Measurements from ENCODE around the gene PROSER2.
A peak's percentile ranks its signal among the peaks of the same experiment; 100 is the strongest.

Gene PROSER2

GRCh38 chr10:11823122-11823988 is at the start of gene PROSER2:
PROSER2 (plus strand) TSS chr10:11823356; CDS start chr10:11852078, 28,722 bp downstream.
- TF ChIP-seq EZH2phosphoT487 (IDR thresholded peaks at IDR 0.05; ENCODE audit: borderline replicate concordance, low read length), result peak; percentile 82; the same call in 1 of the 2 replicates
- TF ChIP-seq CTCF (IDR thresholded peaks at IDR 0.05; ENCODE audit: low read depth, low read length, poor library complexity, severe bottlenecking), result no peak
- H3K9me2 ChIP-seq (replicated peaks; ENCODE audit: control insufficient read depth, low read length), result no peaks in the 10 kb centered on the region
- 0 out of 2 replicates have a peak, but pooled peaks cover 5% of the 10 kb centered on the region for H3F3A ChIP-seq (ENCODE audit: control insufficient read depth, insufficient read depth)
- no peaks in the 10 kb centered on the region for H3K9me3 ChIP-seq (ENCODE audit: control insufficient read depth, insufficient read depth, low read length)
- 0 out of 2 replicates have a peak, but pooled peaks cover 3% of the 10 kb centered on the region for H3K4me1 ChIP-seq (ENCODE audit: control insufficient read depth, low read length)
- peak within 1 kb of the TSS; percentile 37 for H3K4me2 ChIP-seq (ENCODE audit: low read length)
- H3K36me3 ChIP-seq (ENCODE audit: control insufficient read depth, low read length), result no peaks in the 10 kb centered on the region
- peaks cover 33% of the 10 kb centered on the region for H3K27me3 ChIP-seq (ENCODE audit: control insufficient read depth, low read length)
- H3K79me2 ChIP-seq (ENCODE audit: control insufficient read depth, low read length), result no peaks in the 10 kb centered on the region
- H4K20me1 ChIP-seq (ENCODE audit: control insufficient read depth, insufficient read depth, low read depth, low read length), result no peaks in the 10 kb centered on the region
- H3K27ac ChIP-seq (ENCODE audit: low read depth, low read length), result no peak within 1 kb of the TSS
- H3K4me3 ChIP-seq (ENCODE audit: low read length), result peak within 1 kb of the TSS; percentile 39; the same call in 1 of the 2 replicates

- H3K4me1 ChIP-seq (ENCODE audit: control insufficient read depth, low read length), result no peaks in the 10 kb centered on the region
- no peaks in the 10 kb centered on the region for H3F3A ChIP-seq (ENCODE audit: control insufficient read depth, insufficient read depth)
- no peak overlapping the region for H3K4me2 ChIP-seq (ENCODE audit: low read length)
- no peaks in the 10 kb centered on the region for H3K79me2 ChIP-seq (ENCODE audit: control insufficient read depth, low read length)
- H3K9me3 ChIP-seq (ENCODE audit: control insufficient read depth, insufficient read depth, low read length), result no peaks in the 10 kb centered on the region
- no peak overlapping the region for H3K4me3 ChIP-seq (ENCODE audit: low read length)
- no peak for TF ChIP-seq CTCF (IDR thresholded peaks at IDR 0.05; ENCODE audit: low read depth, low read length, poor library complexity, severe bottlenecking)
- no peak for TF ChIP-seq EZH2phosphoT487 (IDR thresholded peaks at IDR 0.05; ENCODE audit: borderline replicate concordance, low read length)
- H3K27me3 ChIP-seq (ENCODE audit: control insufficient read depth, low read length), result peaks cover 10% of the 10 kb centered on the region
- H4K20me1 ChIP-seq (ENCODE audit: control insufficient read depth, insufficient read depth, low read depth, low read length), result no peaks in the 10 kb centered on the region
- no peaks in the 10 kb centered on the region for H3K36me3 ChIP-seq (ENCODE audit: control insufficient read depth, low read length)
- H3K9me2 ChIP-seq (replicated peaks; ENCODE audit: control insufficient read depth, low read length), result no peaks in the 10 kb centered on the region
- no peak overlapping the region for H3K27ac ChIP-seq (ENCODE audit: low read depth, low read length)
Observed at GRCh38 chr10:11773761-11774441, 49.3 kb upstream of the PROSER2 start.

GRCh38 chr10:11775412-11775811 is 47.7 kb upstream of the PROSER2 start:
- H3K79me2 ChIP-seq (ENCODE audit: control insufficient read depth, low read length), result no peaks in the 10 kb centered on the region
- H3K9me2 ChIP-seq (replicated peaks; ENCODE audit: control insufficient read depth, low read length), result no peaks in the 10 kb centered on the region
- TF ChIP-seq CTCF (IDR thresholded peaks at IDR 0.05; ENCODE audit: low read depth, low read length, poor library complexity, severe bottlenecking) (no peak), EZH2phosphoT487 (IDR thresholded peaks at IDR 0.05; ENCODE audit: borderline replicate concordance, low read length) (no peak)
- no peaks in the 10 kb centered on the region for H3K9me3 ChIP-seq (ENCODE audit: control insufficient read depth, insufficient read depth, low read length)
- no peak overlapping the region for H3K4me3 ChIP-seq (ENCODE audit: low read length)
- no peaks in the 10 kb centered on the region for H4K20me1 ChIP-seq (ENCODE audit: control insufficient read depth, insufficient read depth, low read depth, low read length)
- no peak overlapping the region for H3K27ac ChIP-seq (ENCODE audit: low read depth, low read length)
- H3K36me3 ChIP-seq (ENCODE audit: control insufficient read depth, low read length), result no peaks in the 10 kb centered on the region
- no peaks in the 10 kb centered on the region for H3F3A ChIP-seq (ENCODE audit: control insufficient read depth, insufficient read depth)
- H3K27me3 ChIP-seq (ENCODE audit: control insufficient read depth, low read length), result peaks cover 10% of the 10 kb centered on the region
- H3K4me2 ChIP-seq (ENCODE audit: low read length), result no peak overlapping the region
- H3K4me1 ChIP-seq (ENCODE audit: control insufficient read depth, low read length), result no peaks in the 10 kb centered on the region
